ENCODE measurements around the gene ELF1.
"Not testable (repeated sequence)": the region's sequence is repeated elsewhere in the genome, so short reads cannot be mapped to it uniquely, and the experiment has no call there.

Gene ELF1

GRCh38 chr13:40979232-40979631 lies 39.9 kb downstream of the ELF1 start:
- no peak for DNase-seq (ENCODE audit: extremely low read depth, low read depth)
- no peak for TF ChIP-seq CTCF (IDR thresholded peaks at IDR 0.05; ENCODE audit: low read depth, low read length)

- not testable (repeated sequence) for DNase-seq (ENCODE audit: extremely low read depth, low read depth)
These were observed 41.0 kb downstream of the ELF1 start for GRCh38 chr13:40978109-40978508.

- no peak for DNase-seq (ENCODE audit: extremely low read depth, low read depth)
- TF ChIP-seq CTCF (IDR thresholded peaks at IDR 0.05; ENCODE audit: low read depth, low read length), result no peak
These were observed 43.7 kb downstream of the ELF1 start for GRCh38 chr13:40975441-40975840.

GRCh38 chr13:40974460-40975407 lies 44.4 kb downstream of the ELF1 start:
- DNase-seq (ENCODE audit: extremely low read depth, low read depth), result no peak
- TF ChIP-seq CTCF (IDR thresholded peaks at IDR 0.05; ENCODE audit: low read depth, low read length), result peak; percentile 42

GRCh38 chr13:40973409-40973808 lies 45.7 kb downstream of the ELF1 start:
- TF ChIP-seq CTCF (IDR thresholded peaks at IDR 0.05; ENCODE audit: low read depth, low read length), result no peak
- DNase-seq (ENCODE audit: extremely low read depth, low read depth), result no peak

GRCh38 chr13:40971321-40971720 lies 47.8 kb downstream of the ELF1 start:
- no peak for DNase-seq (ENCODE audit: extremely low read depth, low read depth)
- no peak for TF ChIP-seq CTCF (IDR thresholded peaks at IDR 0.05; ENCODE audit: low read depth, low read length)

- DNase-seq (ENCODE audit: extremely low read depth, low read depth), result no peak
- TF ChIP-seq CTCF (IDR thresholded peaks at IDR 0.05; ENCODE audit: low read depth, low read length), result no peak
These were observed 48.3 kb downstream of the ELF1 start for GRCh38 chr13:40970803-40971202.

All from AG09319 (cell line).